ENCODE data around the gene SNRPA. TPM values are rescaled to one million over a fixed set of nuclear protein-coding genes. Genes with fewer than 3 reads are reported as not detected.
A peak's percentile ranks its signal among the peaks of the same experiment; 100 is the strongest.

Gene SNRPA
- polyA plus RNA-seq, 3 donors = 27.9 to 78.3 (median 44.2) TPM

GRCh38 chr19:40756502-40757110 lies 5.6 kb downstream of the SNRPA start:
- 61% methylated on average over 7 of the region's 11 CpGs for WGBS (ENCODE audit: insufficient coverage)
- no peaks in the 10 kb centered on the region for H3K27me3 ChIP-seq (ENCODE audit: control insufficient read depth in 2 of 2, insufficient read depth in 2 of 2, low read length in 2 of 2)
- no peak overlapping the region for H2AFZ ChIP-seq (ENCODE audit: insufficient read depth, low read depth, low read length, poor library complexity, severe bottlenecking)
- no peak overlapping the region for H3K4me3 Mint-ChIP-seq
- H3K27ac ChIP-seq (ENCODE audit: low read depth in 1 of 2, low read length in 2 of 2) = peak overlapping the region in 1 of 2 donors; percentile 88
- intact Hi-C loops (cut with micrococcal nuclease) = loop anchor here in 1 of 2 donors (10.0 kb wide), 1 partner anchor 48 kb away; no protein-coding TSS in a partner anchor
- H3K4me1 ChIP-seq (ENCODE audit: control insufficient read depth in 1 of 2, insufficient read depth in 2 of 2, low read length in 2 of 2) = peaks cover 50 to 56% of the 10 kb centered on the region in 2 donors
- peaks cover 82% of the 10 kb centered on the region for H3K79me2 ChIP-seq (ENCODE audit: insufficient read depth, low read length)
- peaks cover 52 to 63% of the 10 kb centered on the region in 2 donors for H3K36me3 Mint-ChIP-seq
- peak overlapping the region; percentile 18 for H3K4me2 ChIP-seq (replicated peaks; ENCODE audit: extremely low read depth, low read length, poor library complexity, severe bottlenecking)
- H3K27ac Mint-ChIP-seq = peak overlapping the region; percentile 78 to 99 (median 89)
- H3K4me3 ChIP-seq (replicated peaks in 1 of 3; ENCODE audit: low read depth in 2 of 3, low read length in 3 of 3) = peak overlapping the region in 1 of 3 experiments; percentile 14
- H3K9ac ChIP-seq (ENCODE audit: insufficient read depth, low read length, poor library complexity, severe bottlenecking) = no peak overlapping the region
- H3K9me3 Mint-ChIP-seq = no peaks in the 10 kb centered on the region
- no peaks in the 10 kb centered on the region for H3K9me3 ChIP-seq (replicated peaks in 1 of 2; ENCODE audit: control insufficient read depth in 1 of 2, insufficient read depth in 1 of 2, low read length in 2 of 2)
- H3K36me3 ChIP-seq (replicated peaks in 1 of 2; ENCODE audit: control insufficient read depth in 1 of 2, insufficient read depth in 2 of 2, low read length in 2 of 2) = peaks cover 45 to 62% of the 10 kb centered on the region in 2 donors
- H3K27me3 Mint-ChIP-seq (ENCODE audit: low read depth in 3 of 3) = peaks cover 0 to 2% (median 0%) of the 10 kb centered on the region in 3 donors
- TF ChIP-seq CTCF (IDR thresholded peaks at IDR 0.05) = no peak
- H4K20me1 ChIP-seq (ENCODE audit: insufficient read depth, low read length) = peaks cover 61% of the 10 kb centered on the region
- H3K4me1 Mint-ChIP-seq = peaks cover 45% of the 10 kb centered on the region
- DNase-seq = peak; percentile 20 to 27 (median 22)

GRCh38 chr19:40758491-40758890 lies 7.5 kb downstream of the SNRPA start:
- Histone ChIP-seq H4K20me1 (ENCODE audit: insufficient read depth, low read length) (peaks cover 80% of the 10 kb centered on the region), H3K9me3 (replicated peaks in 1 of 2; ENCODE audit: control insufficient read depth in 1 of 2, insufficient read depth in 1 of 2, low read length in 2 of 2) (no peaks in the 10 kb centered on the region), H3K9ac (ENCODE audit: insufficient read depth, low read length, poor library complexity, severe bottlenecking) (no peak overlapping the region), H3K4me2 (replicated peaks; ENCODE audit: extremely low read depth, low read length, poor library complexity, severe bottlenecking) (no peak overlapping the region), H3K4me1 (ENCODE audit: control insufficient read depth in 1 of 2, insufficient read depth in 2 of 2, low read length in 2 of 2) (peaks cover 34 to 39% of the 10 kb centered on the region in 2 donors), H3K36me3 (replicated peaks in 1 of 2; ENCODE audit: control insufficient read depth in 1 of 2, insufficient read depth in 2 of 2, low read length in 2 of 2) (peaks cover 63 to 81% of the 10 kb centered on the region in 2 donors), H3K79me2 (ENCODE audit: insufficient read depth, low read length) (peaks cover 78% of the 10 kb centered on the region), H3K4me3 (replicated peaks in 1 of 3; ENCODE audit: low read depth in 2 of 3, low read length in 3 of 3) (no peak overlapping the region), H3K27ac (ENCODE audit: low read depth in 1 of 2, low read length in 2 of 2) (peak overlapping the region in 1 of 2 donors; percentile 37), H3K27me3 (ENCODE audit: control insufficient read depth in 2 of 2, insufficient read depth in 2 of 2, low read length in 2 of 2) (no peaks in the 10 kb centered on the region), H2AFZ (ENCODE audit: insufficient read depth, low read depth, low read length, poor library complexity, severe bottlenecking) (no peak overlapping the region)
- Mint-ChIP-seq H3K4me3 (no peak overlapping the region), H3K27ac (peak overlapping the region in 3 of 7 donors; percentile 13 to 38 (median 27)), H3K9me3 (no peaks in the 10 kb centered on the region), H3K4me1 (peaks cover 30% of the 10 kb centered on the region), H3K36me3 (peaks cover 67 to 77% of the 10 kb centered on the region in 2 donors), H3K27me3 (ENCODE audit: low read depth in 3 of 3) (peaks cover 0 to 2% (median 0%) of the 10 kb centered on the region in 3 donors)
- no peak for DNase-seq
- intact Hi-C loops (cut with micrococcal nuclease) = loop anchor here in 1 of 2 donors (10.0 kb wide), 1 partner anchor 46 kb away; no protein-coding TSS in a partner anchor
- WGBS (ENCODE audit: insufficient coverage) = 100% methylated on average over 3 of the region's 3 CpGs
- TF ChIP-seq CTCF (IDR thresholded peaks at IDR 0.05) = no peak

Data from CD14-positive monocyte (primary cell).